GM12872 (cell line): ENCODE results near the gene MYO1E.

Source experiments
- CTCF ChIP-seq: IDR thresholded peaks from 3 replicates; pipeline ENCODE4 v1.5.1; 2011; ENCODE audit warnings: low read depth, mild to moderate bottlenecking, low read length, moderate library complexity; ENCODE audit not compliant: insufficient read depth

MYO1E gene

GRCh38 chr15:59303633-59304032 lies 69.0 kb downstream of the MYO1E start:
- no peak for TF ChIP-seq CTCF

- no peak for TF ChIP-seq CTCF
Observed at GRCh38 chr15:59303136-59303535, 69.5 kb downstream of the MYO1E start.

- no peak for TF ChIP-seq CTCF
Observed at GRCh38 chr15:59301527-59301926, 71.1 kb downstream of the MYO1E start.

- TF ChIP-seq CTCF, result no peak
Observed at GRCh38 chr15:59300618-59301139, 72.0 kb downstream of the MYO1E start.

- no peak for TF ChIP-seq CTCF
Observed at GRCh38 chr15:59299929-59300617, 72.6 kb downstream of the MYO1E start.

GRCh38 chr15:59298854-59299250 lies 73.8 kb downstream of the MYO1E start:
- TF ChIP-seq CTCF, result no peak

- no peak for TF ChIP-seq CTCF
Observed at GRCh38 chr15:59298225-59298853, 74.3 kb downstream of the MYO1E start.
